Jurkat, Clone E6-1 (cell line): ENCODE results near the gene TNIP1.

ENCODE experiments used
- DNase-seq: peaks from one replicate; pipeline ENCODE4 v3.0.0-alpha.2; 2011; ENCODE audit warnings: low read depth, low spot score
- H3K4me3 ChIP-seq: 2 replicates; pipeline ENCODE4 v1.5.1; 2011; ENCODE audit warnings: mild to moderate bottlenecking, low read length, control low read depth, moderate library complexity

TNIP1 gene

DNA sequence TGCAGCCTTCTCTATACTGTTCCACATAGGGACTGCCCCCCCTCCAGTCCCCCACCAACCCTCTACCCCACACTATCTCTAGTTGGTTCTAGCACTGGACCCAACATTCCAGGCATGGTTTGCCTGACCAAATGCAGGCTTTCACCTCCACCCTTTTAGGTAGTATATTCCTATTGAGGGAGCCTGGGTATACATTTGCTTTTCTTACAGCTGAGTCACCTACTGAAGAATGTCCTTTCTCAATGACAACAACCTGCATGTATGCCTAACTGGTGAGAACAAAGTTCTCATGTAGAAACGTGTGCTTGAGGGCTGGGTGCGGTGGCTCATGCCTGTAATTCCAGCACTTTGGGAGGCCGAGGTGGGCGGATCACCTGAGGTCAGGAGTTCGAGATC is 8.2 kb downstream of the TNIP1 start:
- DNase-seq = no peak
- H3K4me3 ChIP-seq = no peak overlapping the region

DNA sequence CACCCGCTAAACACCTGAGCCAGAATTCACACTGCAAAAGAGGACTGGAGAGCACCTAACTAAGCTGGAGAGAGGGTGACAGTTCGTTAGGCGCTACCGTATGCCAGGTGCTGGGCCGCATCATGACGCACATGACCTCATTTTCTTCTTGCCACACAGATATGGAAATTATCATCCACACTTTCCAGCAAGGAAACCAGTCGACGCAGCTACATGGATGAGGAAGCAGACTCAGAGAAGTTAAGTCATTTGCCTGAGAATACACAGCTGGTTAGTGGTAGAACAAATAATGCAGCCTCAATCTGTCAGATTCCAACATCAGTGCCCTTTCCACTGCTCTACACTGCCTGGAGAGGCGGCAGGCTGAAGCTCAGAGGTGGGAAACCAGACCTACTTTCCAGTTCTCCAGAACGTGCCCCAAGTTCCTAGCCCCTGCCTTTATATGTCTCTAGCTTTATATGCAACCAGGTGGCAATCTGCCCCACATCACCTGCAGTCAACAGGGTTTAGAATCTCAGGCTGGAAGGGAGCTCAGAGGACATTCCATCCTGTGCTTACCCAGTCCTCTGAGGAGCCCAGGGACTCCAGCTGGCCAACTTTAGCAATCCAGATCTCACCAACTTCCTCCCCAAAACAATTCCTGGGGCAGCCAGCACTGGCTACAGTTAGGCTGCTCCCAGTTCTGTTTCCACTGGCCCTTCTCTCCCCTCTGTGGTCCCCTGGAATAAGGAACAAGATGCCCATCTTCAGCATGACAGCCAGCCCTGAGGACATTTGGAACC is 8.8 kb downstream of the TNIP1 start:
- no peak overlapping the region for H3K4me3 ChIP-seq
- no peak for DNase-seq

DNA sequence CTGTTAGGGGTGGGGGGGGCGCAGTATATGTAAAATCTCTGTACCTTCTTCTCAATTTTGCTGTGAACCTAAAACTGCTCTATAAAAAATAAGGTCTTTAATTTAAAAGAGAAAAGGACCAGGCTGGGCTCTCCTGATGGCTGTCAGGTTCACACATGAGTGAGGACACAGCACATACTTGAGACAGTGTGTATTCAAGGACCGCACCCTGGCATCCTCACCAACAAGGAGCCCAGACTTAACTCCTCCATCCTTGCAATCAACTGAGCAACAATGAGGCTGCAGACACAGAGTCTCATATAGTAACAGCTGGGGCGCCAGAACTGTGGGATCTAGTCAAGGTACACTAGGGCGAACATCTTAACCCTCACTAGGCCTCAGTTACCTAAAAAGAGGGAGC is 9.8 kb downstream of the TNIP1 start:
- no peak overlapping the region for H3K4me3 ChIP-seq
- DNase-seq = no peak

DNA sequence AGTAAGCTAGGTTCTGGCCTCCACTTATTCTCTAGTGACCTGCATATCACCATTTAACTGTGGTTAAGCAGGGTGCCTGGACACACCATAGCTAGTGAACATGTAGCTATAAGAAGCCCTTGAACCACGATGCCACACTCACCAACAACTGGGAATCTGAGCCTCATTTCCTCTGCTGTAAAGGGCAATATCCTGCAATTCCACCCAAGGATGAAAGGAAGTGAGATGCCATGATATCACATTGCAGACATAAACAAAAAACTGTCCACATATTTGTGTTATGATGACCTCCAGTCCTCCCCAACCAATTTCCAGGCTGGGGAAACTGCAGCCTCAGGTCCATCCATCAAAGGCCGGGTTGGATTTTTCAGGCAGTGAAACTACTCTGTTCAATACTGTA is 10.4 kb downstream of the TNIP1 start:
- no peak for DNase-seq
- no peak overlapping the region for H3K4me3 ChIP-seq

DNA sequence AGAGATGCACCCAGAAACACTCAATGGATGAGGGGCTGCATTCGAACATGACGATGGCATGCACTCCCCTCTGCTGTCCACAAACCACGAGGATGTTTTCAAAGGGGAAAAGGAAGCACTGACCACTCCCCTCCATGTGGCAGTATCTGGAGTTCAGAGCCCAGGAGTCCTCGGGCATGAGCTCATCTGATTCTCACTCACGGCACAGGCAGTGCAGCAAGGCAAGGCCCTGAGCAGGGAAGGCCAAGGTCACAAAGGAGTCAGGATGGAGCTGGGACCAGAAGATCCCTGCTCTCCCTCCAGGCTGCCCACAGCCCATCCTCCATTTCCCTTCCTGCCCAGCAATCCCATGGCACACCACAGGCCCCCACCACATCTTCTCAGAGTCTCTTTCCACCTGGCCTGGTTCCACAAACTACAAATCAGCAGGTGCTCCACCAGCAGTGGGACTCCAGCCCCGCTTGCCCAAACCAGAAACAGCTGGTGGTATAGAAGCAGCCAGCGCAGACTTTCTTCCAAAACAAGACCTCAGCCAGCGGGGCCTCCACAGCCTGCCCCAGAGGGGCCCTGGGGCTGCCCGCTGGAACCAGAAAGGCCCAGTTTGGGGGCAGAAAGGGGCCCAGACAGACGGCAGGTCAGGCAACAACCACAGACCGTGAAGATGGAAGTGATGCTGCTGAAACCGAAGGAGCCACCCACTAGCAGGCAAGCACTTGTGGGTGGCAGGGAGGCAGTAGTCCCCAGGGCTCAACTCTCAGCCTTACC is 12.2 kb downstream of the TNIP1 start:
- DNase-seq = no peak
- no peak overlapping the region for H3K4me3 ChIP-seq

DNA sequence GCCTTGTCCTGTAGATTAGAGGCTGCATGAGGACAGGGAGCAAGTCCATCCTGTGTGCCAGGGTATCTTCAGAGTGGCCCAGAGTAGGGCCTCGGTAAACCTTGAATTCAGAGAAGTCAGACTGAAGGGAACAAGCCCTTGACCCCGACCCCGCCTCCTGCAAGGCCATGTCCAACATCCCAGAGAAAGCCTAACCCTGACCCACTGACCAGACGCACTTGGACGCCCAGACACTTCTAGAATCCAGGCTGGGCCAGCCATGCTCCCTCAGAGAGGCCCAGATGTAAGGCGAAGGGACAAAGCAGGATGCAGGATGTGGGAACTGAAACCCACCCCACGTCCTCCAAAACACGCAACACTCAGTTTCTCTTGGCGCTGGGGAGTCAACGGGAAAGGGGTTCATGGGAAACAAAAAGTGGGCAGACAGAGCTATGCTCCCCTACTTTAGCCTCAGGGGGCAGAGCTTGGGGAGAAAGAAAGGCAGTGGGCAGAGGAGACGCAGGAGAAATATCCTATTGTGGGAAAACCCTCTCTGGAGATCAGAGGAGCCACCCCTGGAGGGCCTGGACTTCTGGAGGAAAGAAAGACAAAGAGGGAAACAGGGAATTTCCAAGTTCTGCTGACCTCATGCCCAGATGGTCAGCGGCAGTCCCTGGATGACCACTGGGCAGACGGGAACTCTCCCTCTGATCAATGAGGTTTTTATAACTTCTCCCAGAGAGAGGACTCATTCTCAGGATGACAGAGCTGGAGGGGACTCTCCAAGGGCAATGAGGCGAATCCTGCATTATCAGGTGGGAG is 13.0 kb downstream of the TNIP1 start:
- no peak for DNase-seq
- no peak overlapping the region for H3K4me3 ChIP-seq

DNA sequence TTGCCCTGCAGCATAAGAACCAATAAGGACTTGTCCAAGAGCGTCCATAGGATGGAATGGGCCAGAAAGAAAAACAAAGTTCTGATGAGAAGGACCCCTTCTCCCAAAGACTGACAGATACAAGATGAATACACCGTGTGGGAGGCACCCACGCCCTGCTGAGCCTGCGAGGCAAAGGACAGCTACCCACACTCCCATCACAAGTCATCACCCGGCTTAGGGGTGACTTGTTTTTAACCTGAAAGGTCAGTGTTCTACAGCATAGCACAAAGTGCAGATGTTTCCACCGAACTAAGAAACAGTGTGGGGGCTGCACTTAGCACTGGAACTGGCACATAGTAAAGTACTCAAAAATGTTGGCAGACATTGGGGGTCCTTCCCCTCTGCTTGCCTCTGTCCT is 13.9 kb downstream of the TNIP1 start:
- no peak overlapping the region for H3K4me3 ChIP-seq
- DNase-seq = no peak

DNA sequence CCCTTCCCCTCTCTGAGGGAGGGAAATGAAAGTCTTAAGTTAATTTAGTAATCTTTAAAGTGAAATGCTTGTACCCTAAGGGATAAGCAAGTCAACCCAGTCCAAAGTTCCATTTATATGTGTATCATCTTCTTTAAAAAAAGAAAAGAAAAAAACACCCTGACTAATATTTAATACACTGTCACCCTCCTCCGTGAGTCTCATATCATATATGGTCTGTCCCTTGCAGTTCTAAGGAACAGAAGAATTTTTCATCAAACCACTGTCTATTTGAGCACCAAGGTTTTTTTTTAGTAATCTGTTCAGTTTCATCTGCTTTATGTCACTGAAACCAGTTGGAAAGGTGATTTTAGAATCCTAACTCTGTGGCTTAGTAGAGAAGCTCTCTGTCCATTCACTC is 15.2 kb downstream of the TNIP1 start:
- DNase-seq = no peak

DNA sequence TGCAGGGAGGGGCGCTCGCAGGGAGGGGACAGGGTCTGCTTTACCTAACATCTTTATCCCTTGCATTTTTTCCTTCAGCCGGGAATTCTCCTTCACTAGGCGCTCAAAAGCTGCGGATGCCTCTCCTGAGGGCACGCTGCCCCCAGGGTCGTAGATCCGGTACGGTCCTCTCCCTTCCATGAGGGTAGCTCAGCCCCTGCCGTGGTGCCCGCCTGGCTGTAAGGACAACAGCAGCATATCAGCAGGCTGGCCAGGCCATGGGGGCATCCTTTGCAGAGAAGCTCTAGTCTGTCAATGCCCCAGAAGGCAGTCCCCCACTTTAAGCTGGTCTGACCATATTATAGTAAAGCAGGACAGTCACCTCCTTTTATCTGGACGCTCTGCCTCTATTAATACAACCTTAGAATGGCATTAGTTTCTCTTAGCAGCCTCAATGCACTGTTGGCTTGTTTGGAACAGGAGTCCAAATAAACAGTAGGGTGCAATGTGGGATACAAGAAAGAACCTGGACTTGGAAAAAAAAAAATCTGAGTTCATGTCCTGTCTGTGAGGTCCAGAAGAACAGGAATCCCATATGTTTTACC is 15.8 kb downstream of the TNIP1 start:
- DNase-seq = no peak
- no peak overlapping the region for H3K4me3 ChIP-seq

More for the DNA sequence above, 15.2 kb downstream of the TNIP1 start:
- no peak overlapping the region for H3K4me3 ChIP-seq

DNA sequence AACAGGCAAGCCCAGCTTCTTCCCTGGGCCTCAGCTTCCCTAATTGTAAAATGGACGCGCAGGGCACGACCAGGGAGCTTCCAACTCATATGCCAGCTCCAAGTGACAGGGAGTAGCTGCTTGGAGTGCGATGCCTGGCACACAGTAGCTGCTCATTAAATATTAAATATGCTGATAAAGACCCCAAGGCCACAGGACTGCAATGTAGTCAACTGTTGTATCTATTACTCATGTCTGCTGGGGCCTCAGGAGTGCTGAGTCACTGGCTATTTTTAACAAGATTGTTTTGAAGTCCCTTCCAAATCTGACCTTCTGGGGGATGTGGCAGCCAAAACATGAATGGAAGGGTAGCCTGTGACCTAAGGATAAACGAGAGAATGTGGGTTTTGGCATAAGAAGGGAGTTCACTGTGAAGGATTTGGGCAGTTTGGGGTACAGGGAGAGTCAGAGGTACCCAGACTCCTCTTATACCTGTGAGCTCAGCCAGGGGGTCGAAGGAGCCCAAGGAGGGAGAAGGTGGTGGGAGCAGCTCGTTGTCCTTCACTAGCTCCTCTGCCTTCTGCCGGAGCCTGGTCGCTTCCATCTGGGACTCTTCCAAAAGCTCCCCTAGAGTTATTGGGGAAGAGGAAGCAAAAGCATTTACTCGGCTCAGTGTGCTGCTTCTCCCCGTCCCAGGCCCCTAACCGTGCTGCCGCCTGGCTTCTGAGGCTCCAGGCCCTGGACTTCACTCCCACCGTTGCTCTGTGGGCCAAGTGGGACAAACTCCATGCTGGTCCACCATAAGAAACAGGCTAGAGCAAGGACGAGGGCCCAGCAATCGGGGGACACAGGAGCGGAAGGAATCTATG is 17.5 kb downstream of the TNIP1 start:
- no peak for DNase-seq
- no peak overlapping the region for H3K4me3 ChIP-seq

DNA sequence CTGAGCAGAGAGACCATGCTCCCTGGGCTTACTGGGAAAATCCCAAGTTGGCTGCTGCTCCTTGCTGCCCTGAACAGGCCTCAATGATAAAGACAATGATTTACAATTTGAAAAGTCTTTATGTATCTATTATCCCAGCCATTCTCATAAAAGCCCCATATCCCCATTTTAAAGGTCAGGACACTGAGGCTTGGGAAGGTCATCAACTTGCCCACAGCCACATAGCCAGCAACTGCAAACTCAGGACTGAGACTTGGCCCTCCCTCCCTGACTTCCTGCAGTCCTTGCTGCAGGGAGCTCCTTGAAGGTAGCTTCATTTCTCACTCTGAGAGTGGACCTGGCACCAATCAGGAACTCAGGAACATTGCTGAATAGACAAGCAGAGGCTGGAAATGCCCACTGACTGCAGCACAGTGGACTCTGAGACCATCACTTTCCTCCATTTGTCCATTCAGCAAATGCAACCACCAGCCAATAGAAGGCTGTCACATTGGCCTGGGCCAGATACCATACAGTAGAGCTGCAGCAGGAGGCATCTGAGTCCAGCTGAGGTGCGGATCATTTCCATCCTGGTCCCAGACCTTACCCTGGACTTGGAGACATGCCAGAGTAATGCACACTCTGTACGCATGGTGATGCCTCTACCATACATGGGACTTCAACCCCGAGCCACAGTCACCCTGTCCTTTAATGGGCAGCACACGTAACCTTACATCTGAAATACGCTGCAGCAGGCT is 18.3 kb downstream of the TNIP1 start:
- no peak overlapping the region for H3K4me3 ChIP-seq
- DNase-seq = no peak

DNA sequence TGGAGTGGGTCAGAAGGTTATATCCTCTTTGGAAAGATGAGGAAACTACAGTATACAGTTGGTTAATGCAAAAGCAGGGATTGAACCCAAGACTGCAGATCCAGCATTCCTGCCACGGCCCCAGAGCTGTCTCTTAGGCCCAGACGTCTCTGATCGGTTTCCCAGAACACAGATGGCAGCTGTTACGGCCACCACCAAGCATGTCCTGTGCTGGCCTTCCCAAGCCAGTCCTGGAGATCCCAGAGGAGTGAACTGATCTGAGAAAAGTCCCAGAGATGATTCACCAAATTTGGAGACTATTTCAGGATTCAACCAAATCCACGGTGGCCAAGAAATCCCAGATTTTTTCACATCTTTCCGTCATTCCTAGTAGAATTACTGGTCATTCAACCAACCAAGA is 20.1 kb downstream of the TNIP1 start:
- H3K4me3 ChIP-seq = no peak overlapping the region
- no peak for DNase-seq

DNA sequence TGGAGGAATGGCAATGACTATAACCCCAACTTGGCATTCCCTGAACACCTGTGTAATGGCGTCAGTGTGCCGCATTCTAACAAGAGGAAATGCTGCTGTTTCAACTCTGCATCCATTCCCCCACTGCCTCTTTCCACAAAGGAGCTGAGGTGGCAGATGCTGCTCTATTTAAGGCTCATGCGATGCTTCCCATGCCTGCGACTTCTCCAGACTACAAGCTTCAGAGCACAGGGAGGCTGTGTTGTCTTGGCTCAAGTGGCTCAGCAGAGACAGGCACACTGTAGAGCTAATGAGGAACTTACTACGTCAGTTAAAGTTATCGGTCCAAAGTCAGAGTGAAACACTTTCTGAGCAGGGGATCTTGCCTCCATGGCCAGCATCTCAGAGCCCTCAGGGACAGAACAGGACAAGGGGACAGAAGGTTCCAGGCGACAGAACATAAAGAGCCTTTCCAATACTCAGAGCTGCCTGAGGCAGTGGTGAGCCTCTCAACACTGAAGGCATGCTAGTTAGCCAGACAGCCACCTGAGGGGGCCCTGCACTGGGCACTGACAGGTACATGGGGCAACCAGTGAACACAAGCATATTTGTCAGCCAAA is 21.8 kb downstream of the TNIP1 start:
- DNase-seq = no peak
- H3K4me3 ChIP-seq = no peak overlapping the region

DNA sequence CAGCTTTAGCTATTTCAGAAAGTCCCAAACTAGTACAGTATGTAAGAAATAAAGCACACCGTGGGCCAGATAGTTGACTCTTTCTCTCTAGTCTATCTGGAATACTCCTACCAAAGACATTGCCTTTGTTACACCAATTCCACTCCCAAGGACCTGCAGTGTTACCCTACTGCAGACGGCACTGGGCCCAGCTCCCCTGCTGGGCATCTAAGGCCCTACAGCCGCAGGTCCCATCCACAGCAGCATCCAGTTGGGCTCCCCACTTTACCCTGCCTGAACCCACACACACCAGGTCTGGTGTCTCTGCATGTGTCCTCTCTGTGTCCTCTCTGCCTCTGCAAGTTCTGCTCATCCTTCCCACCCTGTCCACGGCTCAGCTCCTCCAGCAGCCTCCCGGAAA is 22.5 kb downstream of the TNIP1 start:
- no peak for DNase-seq
- no peak overlapping the region for H3K4me3 ChIP-seq

DNA sequence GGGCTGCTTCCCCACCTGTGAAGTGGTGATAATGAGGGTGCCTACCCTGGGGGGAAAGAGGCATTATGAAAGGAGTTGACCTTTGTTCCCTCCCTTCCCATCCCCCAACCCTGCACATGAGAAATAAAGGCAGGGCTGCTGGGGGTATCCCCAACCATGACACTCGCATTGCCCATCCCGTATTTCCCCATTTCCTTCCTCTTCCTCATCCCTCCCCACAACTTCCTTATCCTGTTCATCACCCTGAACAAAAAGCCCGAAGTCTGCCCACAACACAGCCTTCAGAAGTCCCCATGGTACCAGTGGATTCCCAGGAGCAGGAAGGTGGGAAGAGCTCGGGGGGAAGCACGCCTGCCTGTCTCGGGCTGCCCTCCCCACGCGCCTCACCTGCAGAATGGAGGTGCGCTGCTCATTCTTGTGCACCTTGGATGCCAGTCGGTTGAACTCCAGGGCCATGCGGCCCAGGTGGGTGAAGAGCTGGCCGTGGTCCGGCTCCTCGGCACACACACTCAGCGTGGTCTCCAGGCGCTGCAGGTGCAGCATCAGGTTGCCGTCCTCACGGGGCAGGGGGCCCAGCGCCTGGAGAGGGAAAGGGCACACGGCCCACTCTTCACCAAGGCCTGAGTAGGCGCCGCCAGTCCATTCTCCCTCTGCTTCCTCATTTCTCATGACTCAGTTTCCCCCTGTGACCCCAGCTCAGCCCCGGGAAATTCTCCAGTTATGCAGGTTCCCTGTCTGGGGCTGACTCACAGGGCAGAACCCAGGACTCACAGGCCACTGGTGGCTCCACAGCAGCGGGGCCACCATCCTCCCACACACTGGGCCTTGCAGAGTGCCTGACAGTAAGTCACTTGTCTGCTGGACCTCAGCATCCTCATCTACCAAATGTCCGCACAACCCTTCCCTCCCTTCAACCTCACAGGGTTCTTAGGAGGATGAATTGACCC is 24.2 kb downstream of the TNIP1 start:
- H3K4me3 ChIP-seq = no peak overlapping the region
- no peak for DNase-seq

DNA sequence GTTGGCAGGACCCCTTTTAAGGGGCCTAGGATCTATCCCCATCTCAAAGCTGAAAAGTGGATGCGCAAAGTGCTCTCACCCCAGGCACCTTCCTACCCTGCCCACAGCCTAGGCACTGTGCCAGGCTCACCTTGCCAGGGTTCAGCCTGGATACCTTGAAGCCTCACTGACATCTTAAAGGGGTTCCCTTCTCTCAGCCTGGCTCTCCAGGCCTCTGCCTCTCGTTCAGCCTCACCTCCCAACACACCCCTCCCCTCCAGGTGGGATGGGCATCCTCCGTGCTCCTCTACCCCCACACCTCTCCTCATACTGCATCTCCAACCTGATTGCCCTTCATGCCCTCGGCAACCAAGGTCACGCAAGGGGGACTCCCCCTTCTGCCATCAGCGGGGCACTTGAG is 25.5 kb downstream of the TNIP1 start:
- DNase-seq = no peak
- no peak overlapping the region for H3K4me3 ChIP-seq

DNA sequence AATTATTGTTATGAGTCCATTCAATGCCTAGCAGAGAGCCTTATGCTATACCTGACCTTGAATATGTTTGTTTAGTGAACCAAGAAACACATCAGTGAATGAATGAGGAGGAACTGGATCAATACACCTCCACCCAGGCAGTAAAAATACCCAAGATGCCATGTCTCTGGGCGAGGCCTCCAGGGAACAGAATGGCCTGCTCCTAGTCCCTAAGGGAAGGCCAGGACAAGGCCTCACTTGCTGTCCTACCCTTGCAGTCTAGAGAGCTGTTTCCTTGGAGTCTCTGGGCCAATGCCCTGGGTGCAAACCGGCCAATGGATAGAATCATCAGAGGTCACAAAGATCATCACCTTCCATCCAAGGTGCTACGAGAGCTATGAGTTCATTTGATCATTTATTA is 26.1 kb downstream of the TNIP1 start:
- no peak for DNase-seq
- no peak overlapping the region for H3K4me3 ChIP-seq
